GM12801 (cell line): Measurements from ENCODE around the gene LZTS3.

Source experiments
- TF ChIP-seq, protein P1 (sequence below): IDR thresholded peaks from one replicate; pipeline ENCODE4 v1.5.1; 2011; ENCODE audit warnings: control low read depth; ENCODE audit not compliant: insufficient read length; ENCODE audit errors: extremely low read depth

LZTS3 gene

DNA sequence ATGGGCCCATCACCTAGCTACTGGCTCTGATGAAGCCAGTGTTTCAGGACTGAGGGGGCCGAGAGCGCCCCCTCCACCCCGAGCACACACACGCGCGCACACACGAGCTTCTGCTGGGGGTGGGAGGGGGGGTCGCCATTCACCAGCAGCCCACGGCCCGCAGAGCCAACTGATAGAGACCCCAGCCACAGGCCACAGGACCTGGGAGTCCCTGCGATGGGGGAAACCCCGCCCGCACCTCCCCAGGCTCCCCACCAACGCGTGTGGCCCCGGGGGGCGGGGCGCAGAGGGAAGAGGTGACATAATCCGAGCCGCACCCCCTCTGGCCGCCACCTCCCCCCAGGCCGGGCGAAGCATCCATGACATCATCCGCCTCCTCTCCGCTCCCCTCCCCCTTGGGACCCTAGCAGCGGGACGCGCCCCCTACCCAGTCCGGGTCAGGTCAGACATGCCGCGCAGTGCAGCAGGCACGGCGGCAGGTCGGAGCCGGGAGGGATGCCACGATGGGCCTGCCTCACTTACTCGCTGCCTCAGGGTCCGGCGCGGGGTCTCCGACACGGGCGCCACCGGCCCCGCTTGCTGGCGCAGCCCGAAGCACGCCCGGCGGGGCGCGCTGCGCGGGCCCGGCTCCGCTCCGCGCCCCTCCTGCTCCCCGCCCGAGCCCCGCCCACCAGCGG is at the start of gene LZTS3:
Gene LZTS3 (minus strand): TSS at position 617 of the 677 bp plus-strand sequence. CDS start 6,386 bp downstream, outside the sequence.
- TF ChIP-seq, protein P1, sequence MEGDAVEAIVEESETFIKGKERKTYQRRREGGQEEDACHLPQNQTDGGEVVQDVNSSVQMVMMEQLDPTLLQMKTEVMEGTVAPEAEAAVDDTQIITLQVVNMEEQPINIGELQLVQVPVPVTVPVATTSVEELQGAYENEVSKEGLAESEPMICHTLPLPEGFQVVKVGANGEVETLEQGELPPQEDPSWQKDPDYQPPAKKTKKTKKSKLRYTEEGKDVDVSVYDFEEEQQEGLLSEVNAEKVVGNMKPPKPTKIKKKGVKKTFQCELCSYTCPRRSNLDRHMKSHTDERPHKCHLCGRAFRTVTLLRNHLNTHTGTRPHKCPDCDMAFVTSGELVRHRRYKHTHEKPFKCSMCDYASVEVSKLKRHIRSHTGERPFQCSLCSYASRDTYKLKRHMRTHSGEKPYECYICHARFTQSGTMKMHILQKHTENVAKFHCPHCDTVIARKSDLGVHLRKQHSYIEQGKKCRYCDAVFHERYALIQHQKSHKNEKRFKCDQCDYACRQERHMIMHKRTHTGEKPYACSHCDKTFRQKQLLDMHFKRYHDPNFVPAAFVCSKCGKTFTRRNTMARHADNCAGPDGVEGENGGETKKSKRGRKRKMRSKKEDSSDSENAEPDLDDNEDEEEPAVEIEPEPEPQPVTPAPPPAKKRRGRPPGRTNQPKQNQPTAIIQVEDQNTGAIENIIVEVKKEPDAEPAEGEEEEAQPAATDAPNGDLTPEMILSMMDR = no peak

DNA sequence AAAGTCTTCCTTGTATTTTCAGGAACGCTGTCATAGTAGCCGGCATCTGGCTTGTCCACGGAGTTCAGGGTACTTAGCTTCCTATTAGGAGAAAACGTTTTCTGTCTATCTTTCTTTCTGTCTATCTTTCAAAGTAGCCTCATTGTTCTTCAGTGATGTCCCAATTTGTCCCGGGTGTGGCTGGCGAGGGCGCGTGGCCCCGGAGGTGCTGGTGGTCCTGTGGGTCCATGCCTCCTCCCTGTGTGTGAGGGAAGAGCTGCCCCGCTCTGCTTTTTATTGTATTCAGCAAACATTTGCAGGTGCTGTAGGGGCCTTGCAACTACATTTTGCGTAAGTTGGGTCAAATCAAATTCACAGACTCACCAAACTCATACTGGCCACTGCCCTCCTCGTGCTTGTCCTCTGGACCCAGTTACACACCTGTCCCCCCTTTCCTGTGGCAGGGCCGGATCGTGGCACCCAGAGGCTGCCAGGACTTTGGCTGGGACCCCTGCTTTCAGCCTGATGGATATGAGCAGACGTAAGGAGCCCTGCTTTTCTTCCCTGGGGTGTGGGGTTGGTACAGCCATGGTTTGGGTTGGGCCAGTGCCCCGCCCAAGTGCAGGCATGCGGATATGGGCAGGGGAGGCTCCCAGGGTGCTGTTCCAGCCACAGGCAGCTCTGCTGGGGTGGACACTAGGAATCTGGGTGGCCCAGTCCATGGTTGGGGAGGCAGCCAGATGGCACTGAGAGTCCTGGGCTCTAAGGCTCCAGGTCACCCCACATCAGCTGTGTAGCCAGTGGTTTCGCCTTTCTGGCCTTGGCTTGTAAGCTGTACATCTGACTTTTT is 48.3 kb upstream of the LZTS3 start:
- TF ChIP-seq, protein P1 = no peak

GRCh38 chr20:3218307-3218988 is 45.1 kb upstream of the LZTS3 start:
- TF ChIP-seq, protein P1 = no peak

DNA sequence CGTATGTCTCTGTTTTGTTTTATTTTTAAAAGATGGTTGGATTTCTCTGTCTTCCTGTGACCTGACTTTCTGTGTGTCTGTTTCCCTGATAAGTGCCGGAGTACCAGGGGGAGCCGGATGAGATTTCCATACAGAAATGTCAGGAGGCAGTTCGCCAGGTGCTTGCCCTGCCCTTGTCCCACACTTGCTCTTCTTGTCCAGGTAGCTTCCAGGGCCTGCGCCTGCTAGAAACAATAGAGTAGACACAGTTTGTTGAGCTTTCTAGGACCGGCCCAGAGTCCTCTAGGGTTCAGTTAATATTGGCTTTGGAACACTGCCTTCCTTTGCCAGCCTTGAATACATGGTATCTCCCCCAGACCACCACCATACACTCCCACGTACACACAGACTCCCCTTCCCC is 39.9 kb upstream of the LZTS3 start:
- TF ChIP-seq, protein P1 = no peak

DNA sequence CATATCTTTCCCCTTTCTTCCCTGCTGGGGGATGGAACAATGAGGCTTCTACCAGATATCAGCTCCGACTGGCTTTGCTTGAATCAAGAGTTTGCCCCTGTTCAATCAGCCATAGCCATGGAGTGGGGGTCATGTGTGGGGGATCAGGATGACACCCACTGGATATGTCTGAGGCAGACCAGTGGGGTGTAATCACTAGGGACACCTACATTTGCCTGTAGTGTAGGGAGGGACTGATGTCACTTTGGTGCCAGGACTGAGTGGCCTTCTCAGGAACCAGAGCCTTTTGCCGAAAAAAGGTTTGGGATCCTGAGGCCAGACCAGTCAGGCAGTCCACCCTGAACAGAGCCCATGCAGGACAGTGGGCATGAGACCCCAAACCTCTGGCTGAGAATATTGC is 37.0 kb upstream of the LZTS3 start:
- TF ChIP-seq, protein P1 = no peak

DNA sequence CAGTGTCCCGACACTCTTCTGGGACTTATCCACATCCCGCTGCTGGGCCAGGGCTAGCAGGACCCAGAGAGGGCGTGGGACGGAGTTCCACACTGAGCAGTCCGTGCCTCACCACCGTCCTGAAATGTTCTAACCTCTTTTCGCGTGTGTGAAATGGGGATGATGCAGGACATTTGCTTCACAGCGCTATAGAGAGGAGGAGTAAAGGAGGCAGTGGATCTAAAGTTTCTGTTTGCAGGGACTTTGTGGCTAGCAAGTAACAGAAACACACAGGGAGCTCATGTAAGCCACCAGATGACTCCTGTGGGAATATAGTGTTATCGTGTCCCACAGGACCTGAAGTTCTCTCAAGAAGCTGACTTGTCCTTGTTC is 36.6 kb upstream of the LZTS3 start:
- TF ChIP-seq, protein P1 = no peak

DNA sequence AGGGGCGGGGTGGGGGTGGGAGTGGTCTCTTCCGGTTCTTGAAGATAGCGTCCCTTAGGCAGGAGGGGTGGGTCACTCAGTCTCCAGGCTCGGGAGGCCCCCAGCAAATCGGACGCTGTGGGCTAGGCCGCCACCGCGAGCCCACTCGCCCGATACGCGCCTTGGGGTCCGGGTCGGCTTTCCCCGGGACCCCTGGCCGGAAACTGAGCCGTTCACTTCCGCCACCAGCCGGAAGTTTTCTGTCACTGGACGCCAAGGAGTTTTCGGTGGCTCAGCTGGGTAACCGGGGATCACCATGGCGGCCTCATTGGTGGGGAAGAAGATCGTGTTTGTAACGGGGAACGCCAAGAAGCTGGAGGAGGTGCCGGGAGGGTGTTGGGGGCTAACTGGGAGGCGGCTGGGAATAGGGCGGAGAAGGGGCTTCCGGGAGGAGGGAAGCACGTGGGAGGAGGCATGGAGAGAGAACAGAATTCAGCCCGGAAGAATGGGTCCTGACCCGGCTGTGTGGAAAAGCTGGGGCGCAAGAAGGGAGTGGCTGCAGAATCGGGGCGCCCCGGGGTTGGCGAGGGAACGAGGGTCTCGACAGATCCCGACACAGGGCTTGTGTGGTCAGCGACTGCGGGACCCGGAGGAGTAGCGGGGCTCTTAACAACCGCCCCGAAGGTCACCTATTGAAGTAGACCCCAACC is 36.1 kb upstream of the LZTS3 start, which contains the start of gene ITPA:
Gene ITPA (plus strand): TSS at position 242 of the 689 bp plus-strand sequence. CDS start 54 bp downstream, at position 296.
- TF ChIP-seq, protein P1 = no peak
